NCI-H1092 treated with DMSO at 0.1 percent for 48 hours (cell line): ENCODE data around the gene CD55.
"Not testable (repeated sequence)": the region's sequence is repeated elsewhere in the genome, so short reads cannot be mapped to it uniquely, and the experiment has no call there.

Experiments
- DNase-seq: peaks from one replicate; lab custom pipeline; 2025; lab: John Stamatoyannopoulos, UW

Gene CD55

DNA sequence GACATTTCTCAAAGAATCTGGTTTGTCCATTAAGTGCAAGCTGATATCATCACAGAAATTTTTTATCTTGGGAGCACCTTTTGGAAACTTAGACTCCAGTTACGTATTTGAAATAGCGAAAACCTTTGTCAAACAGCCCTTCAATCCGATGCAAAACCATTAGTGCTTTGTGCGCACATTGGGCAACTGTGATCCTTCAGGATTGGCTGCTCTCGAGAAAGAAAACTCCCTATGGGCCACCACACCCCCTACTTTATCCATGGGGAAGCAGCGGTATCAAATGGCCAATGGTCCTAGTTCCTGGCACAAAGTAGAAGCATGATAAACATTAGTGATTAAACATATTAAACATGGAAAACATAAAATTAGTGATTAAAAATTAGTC lies 16.0 kb upstream of the CD55 start:
- no peak for DNase-seq

DNA sequence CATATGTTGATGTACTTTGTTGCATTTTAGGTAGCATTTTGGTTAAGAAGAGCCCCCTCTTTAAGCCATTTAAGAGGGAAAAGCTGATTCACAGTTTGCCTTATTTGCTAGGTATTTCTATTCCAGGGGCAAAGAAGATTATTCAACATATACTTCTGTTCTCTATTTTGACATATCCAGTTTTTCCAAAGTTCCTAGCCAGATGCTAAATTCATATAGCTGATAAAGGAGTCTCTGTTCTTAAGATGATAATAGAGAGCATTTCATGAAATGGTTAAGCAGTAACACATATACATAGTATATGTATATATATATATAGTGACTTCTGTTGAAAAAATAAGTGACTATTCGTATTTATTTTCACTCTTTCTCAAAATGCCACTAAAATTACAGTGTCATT lies 15.5 kb upstream of the CD55 start:
- no peak for DNase-seq

DNA sequence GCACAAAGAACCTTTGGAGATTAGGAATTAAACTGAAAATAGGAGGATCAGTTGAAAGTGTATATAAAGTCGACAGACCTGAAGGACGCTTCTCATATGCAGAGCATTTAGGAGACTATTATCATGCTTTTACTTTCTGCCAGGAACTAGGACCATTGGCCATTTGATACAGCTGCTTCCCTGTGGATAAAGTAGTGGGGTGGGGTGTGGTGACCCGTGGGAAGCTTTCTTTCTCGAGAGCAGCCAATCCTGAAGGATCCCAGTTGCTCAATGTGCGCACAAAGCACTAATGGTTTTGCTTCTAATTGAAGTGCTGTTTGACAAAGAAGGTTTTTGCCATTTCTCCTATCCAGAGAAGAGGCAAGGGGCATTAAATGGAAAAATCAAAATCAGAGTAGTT lies 14.9 kb upstream of the CD55 start:
- DNase-seq = no peak

DNA sequence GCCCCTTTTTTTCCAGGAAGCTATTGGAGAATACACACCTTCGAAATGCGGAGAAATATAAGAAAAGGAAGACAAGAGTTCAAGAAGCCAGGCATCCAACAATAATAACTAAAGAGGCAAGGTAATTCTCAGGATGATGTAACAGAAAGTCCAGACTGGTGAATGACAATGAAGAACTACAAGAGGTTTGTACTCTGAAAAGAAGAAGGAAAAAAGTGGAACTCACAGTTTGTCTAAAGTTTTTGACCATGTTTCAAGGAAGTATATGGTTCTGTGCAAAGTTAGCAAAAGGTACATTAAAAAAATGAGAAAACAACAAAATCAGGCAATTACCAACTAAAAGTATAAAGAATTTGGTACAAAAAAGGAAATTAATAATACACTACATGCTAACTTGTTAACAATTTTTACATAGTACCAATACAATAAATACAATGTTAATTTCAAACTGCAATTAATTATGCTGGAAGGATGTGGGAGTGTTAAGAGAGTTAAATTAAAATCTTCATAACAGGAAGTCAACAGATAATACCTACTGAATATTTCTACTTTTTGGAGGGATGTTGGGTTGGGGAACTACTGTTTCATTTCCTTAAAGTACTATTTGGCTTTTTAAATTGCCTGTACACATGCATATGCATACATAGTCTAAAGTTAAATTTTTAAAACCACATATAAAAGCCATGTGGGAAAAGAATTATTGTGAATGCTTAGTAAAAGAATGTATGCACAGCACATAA lies 12.9 kb upstream of the CD55 start:
- DNase-seq = no peak

DNA sequence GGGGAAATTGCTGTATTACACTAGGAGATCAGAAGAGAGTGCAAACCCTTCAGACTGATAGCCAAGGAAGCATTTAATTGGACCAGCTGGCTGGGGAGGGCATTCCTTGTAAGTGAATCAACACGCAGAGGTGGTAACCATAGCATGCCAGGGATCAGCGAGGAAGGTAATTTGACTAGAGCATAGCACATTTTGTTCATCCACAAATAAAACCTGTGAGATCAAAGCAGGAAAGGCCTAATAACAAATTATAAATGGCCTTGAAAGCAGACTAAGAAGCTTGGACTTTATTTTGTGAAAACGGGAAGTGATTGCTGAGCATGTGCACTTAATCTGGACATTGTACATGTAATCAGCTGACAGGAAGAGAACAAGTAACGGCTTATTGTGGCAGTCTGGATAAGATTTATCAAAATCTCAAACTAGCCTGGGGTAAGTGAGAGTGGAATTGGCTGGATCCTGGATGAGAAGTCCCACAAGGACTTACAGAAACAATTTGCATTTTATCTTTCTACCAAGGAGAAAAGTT lies 11.7 kb upstream of the CD55 start:
- DNase-seq = no peak

DNA sequence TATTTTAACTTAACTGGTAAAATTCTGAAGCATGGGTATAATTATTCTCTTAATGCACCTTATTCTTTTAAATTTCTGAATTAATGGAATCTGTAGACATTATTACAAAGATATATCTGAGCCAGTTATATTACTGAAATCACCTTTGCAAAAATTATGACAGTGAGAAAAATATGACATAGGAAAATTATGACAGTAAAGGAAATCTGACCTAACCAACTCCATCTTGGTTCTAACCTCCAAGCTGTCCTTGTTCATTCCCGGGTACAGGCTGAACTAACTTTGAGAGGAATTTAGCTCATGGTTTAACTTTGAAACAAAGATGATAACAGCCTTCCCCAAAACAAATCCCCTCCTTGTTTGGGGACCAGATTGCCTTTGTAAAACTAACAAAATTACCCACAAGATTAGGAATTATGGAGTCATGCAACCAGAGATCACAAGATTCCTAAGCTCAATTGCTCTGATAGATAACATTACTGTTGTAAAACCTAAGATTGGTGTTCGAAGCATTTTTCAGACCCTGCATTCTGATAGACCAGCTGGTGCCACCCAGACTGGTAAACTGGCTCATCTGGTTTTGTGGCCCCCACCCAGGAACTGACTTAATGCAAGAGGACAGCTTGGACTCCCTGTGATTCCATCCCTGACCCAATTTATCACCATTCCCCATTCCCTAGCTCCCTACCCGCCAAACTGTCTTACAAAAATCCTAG lies 9.4 kb upstream of the CD55 start:
- no peak for DNase-seq

DNA sequence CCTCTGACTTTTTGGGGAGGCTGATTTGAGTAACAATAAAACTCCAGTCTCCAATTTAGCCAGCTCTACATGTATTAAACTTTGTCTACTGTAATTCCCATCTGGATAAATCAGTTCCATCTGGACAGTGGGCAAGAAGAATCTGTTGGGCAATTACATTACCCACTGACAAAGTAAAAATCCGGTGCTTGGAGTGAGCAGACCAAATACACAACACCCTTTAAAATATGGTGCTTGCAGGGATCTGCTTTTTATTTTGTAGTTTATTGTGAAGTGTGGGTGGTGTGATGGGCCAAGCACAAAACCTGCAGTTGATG lies 8.9 kb upstream of the CD55 start:
- DNase-seq = no peak

DNA sequence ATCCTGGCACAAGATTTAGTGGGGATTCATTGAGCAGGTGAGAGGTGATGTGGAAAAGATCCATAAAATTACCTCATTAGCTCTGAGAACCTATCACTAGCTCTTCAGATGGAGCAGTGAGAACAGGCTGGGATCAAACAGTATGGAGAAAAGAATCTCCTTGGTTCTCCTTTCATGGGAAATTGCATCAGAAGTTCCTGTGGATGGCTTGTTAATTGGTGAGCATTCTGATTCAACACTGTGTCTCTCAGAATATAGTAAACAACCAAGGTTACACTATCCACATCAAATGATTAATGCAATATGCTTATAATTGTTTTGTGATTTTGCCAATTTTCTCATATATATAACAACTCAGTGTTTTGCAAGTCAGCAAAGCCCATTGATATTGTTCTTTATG lies 8.3 kb upstream of the CD55 start:
- no peak for DNase-seq

DNA sequence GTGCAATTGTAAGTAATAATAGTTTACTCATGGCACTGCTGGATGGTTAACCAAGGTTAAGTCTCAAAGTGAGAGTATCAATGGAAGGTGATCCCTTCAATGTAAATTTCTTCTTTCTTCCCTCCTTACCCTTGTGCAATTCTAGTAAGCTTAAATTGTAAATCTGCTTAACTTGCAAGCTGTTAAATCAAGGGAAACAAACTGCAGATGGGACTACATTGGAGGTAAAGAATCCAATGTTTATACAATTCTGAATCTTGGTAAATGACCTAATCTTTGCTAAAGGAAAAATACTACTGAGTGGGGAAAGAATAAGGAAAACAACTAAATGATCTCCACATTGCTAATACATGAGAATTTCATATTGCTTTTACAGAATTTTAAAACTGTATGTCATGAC lies 6.7 kb upstream of the CD55 start:
- DNase-seq = no peak

DNA sequence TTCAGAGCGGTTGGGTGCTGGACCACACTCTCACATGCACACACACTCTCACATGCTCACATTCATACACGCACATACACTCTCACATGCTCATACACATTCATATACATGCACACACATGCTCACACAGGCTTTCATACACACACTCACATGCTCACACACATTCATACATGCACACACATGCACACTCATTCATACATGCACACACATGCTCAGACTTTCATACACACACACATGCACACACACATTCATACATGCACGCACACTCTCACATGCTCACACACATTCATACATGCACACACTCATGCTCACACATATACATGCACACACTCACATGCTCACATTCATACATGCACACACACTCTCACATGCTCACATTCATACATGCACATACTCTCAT lies 6.0 kb upstream of the CD55 start:
- DNase-seq = no peak

DNA sequence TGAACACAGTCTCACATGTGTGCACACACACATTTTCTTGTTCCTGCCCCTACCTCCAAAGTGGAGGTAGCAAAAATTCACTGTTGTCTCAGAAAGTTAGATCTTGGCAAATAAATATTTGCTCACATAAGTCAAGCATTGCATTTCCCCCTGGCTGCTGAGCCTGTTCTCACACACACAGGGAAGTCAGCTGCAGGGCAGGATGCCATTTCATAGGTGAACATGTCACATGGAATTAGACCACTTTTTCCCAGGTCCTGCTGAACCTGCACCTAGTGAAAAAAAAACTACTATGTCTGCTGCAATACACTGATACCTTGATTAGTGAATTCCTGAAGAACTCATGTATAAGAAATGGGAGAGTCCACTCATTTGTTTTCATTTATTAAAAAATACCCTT lies 5.3 kb upstream of the CD55 start:
- DNase-seq = no peak

DNA sequence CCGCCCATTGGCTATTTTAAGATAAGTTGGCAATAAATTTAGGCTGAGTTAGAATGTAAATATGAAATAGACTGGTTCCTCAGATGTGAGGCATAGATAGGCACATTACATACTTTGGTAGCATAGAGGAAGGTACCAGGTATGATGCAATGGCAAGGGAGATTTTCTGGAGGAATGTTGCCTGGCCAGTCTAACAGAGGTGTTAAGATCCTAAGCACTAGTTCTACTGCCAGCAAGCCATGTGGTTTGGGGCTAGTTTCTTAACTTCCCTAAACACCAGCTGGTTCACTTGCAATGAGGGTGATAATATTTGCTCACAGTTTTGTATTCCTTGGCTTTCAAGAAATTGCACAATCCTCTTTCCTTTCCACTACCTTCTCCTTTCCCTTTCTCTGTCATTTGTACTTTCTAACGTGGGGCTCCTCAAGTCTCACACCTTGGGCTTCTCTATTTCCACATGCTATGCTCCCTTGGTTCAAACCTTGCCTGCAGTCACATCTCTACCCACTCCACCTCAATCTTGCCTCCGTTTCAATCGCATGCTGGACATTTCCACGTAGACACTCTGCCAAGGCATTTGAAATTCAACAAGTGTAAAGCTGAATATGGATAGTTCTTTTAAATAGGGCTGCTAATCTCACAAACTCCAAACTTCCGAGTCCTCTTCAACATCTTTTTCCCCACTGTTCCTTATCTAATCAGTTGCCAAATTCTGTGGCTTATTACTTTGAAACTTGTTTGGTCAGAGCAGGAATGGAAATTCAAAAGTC lies 4.7 kb upstream of the CD55 start:
- no peak for DNase-seq

DNA sequence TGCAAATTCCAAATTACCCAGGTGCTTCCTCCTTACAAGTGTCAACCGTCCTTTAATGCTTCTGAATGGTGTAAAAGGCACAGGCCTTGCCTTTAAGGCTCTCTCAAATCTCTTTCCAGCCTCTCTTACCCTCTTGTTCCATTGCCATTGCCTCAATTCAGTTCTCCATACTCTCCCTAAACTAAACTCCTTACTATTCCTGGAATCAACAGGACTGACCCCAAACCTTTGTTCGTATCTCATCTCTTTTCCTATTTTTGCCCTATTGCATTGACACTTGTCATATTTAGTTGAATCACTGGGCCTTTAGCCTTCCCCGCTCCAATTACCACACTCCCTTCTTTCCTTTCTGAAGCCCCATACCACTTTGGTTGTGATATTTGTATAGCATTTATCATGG lies 3.9 kb upstream of the CD55 start:
- DNase-seq = no peak

DNA sequence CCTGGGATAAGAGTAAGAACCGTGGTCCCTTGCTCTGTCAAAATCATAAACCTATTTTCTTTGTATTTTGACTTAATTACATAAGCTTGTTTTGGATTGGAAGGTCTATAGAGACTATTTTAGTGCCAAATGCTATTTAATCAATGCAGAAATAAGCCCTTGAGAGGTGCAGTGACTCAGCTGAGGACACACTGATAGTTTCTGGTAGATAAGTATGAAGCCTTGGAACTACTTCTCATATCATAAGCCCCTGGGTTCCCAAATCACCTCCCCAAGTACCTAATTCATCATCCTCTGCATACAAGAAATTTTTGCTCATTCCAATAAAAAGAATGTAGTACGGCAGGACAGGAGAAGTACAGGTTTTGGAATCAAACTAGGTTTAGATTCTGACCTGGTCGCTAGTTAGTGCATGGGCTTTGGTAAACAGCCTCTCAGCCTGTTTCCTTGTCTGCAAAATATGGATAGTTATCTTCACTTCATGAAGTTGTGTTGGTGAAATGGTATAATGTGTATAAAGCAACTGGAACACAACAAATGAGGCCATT lies 3.3 kb upstream of the CD55 start:
- DNase-seq = no peak

DNA sequence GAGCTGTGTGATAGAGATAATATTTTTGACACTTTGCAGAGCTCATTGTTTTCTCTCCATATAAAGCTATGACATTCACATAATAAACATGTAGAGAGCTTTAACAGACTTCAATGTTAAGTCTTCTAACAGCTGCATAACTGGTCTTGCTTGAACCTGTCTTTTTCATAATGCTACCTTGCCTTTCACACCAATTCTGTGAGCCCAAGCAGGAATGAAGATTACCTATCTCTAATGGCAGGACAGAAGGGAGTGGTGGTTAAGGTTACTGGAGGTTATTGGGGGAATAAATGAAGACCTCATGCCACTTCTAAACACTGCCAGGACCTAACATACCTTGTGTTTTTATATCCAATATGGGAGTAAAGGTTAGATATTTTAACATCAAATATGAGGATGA lies 2.3 kb upstream of the CD55 start:
- DNase-seq = no peak

DNA sequence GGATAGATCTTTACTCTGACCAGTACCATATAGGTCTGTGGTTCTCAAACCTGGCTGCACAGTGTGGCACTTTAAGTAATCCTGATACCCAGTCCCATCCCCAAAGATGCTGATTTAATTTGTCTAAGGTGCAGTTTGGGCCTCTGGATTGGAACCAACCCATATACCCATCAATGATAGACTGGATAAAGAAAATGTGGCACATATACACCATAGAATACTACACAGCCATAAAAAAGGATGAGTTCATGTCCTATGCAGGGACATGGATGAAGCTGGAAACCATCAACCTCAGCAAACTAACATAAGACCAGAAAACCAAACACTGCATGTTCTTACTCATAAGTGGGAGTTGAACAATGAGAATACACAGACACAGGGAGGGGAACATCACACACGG lies 1.4 kb upstream of the CD55 start:
- not testable (repeated sequence) for DNase-seq

DNA sequence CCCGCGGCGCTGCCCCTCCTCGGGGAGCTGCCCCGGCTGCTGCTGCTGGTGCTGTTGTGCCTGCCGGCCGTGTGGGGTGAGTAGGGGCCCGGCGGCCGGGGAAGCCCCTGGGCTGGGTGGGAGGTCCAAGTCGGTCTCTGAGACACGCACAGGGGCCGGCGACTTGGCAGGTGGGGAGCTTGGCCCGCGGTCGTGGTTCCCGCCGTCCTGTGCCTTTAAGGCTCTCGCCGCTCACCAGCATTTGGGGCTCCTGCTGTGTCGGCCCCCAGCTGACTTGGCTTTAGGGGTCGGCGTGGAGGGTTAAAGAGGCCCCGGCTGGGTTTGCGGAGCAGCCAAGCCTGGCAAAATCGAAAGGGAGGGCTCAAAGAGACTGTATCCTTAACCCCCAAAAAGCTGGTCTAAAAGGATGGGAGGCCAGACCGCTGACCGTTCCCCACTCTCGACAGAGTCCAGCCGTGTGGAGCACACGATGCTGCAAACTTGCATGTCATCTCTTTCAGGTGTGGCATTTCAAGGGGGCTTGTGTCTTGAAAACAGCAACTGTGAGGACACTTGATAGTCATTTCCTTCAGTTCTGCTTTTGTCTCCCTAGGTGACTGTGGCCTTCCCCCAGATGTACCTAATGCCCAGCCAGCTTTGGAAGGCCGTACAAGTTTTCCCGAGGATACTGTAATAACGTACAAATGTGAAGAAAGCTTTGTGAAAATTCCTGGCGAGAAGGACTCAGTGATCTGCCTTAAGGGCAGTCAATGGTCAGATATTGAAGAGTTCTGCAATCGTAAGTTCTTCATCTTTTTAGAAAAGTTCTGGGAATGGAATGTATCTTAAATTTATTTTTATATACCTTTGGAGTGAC lies 540 bp downstream of the CD55 start:
- no peak for DNase-seq

DNA sequence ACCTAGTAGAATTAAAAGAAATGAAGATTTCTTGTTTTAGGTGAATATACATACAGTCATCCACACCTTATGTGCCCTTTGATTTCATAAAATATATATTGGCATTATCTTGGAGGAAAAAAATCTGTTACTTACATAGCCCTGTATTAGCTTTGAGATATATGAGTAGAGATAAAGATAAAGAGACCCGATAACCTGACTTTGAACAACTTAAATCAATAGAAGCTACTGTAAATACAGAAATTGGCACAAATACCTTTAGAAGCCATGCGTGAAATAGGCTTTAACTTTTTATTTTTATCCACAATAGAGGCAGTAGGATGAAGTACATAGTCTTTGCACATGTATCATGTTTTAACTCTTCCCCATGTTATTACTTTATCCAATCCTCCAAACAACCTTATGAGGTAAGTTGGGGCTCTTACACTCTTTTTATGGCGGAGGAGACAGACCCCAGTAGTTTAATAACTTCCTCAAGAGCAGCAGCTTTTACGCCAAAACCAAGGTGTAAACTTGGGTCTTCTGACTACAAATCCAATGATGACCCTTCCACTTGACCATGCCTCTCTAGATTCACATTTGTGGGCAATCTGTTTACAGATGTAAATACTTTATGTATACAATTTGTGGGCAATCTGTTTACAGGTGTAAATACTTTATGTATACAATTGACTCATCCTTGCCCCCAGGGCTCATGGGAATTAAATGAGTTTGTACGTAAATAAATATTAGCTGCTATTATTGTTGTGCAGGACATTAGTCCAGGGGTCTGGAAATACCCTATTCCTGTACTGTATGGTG lies 2.1 kb downstream of the CD55 start:
- no peak for DNase-seq

DNA sequence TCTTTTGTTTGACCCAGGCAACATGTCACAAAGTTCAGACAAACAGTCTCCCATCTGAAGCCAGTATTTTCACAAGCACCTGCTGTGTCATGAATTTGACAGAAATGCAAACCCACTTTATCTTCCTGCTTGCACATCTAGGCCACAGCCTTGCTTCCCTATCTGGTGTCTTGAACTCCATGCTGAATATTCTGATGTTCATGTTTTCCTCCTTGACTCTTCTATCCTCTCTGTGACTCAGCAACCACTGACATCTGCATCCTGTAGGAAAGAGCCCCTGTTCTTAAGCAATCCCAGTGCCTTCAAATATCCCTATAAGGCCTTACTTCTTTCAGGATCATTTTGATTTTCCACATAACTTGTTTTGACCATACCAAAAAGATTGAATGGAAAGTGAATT lies 6.5 kb downstream of the CD55 start:
- no peak for DNase-seq

DNA sequence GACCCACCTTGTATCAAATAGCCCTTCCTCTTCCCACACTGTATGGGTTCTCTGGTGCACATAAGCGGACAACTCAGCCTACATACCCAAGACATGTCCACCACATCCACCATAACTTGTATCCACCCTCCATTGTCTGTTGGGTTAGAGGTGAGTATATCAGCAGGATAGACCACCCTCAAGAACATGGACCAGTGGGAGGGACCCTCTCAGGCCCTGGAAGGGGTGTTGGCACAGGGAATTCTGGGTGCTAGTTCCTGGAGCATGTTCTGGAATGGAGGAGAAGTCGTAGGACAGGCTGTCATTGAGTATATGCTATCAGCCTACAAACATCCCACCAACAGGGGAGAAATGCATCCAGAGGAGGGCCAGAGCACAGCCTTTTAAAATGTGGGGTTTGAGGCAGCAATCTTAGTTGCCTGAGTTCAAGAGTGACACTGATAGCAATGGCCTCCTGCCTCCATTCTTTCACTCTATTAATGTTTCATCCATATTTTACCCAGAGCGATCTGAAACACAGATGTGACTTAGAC lies 7.5 kb downstream of the CD55 start:
- no peak for DNase-seq

DNA sequence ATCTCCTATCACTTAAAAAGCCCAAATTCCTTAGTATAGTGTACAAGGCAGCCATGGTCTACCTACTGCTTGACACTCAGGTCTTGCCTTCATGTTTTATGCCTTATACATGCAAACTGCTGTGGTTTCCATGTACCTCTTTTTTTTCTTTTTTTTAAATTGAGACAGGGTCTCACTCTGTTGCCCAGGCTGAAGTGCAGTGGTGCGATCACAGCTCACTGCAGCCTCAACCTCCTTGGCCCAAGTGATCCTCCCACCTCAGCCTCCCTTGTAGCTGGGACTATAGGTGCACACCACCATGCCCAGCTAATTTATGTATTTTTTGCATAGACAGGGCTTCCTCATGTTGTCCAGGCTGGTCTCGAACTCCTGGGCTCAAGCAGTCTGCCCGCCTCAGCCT lies 8.0 kb downstream of the CD55 start:
- DNase-seq = no peak
